Lung (tissue), 12 donors: Measurements from ENCODE around the gene TNFRSF19. TPM values are rescaled to one million over a fixed set of nuclear protein-coding genes. Genes with fewer than 3 reads are reported as not detected.

Experiments
- ATAC-seq: fragments of 200-7000 bp; cut with Tn5 transposase; one replicate; pipeline ENCODE4 v1.9.1; 2020; ENCODE audit warnings: moderate number of reproducible peaks; ENCODE audit not compliant: insufficient read depth, low FRiP score
- DNase-seq, 3 donors: peaks; one replicate each; pipeline ENCODE4 v3.0.0-alpha.2; 2013 to 2017
- H3K27ac ChIP-seq, 2 donors: one replicate each; pipeline ENCODE4 v1.5.1; 2013; ENCODE audit warnings: mild to moderate bottlenecking in 2 of 2, moderate library complexity in 2 of 2, control low read depth in 1 of 2, inconsistent platforms in 1 of 2, low read depth in 1 of 2, low read length in 1 of 2
- H3K27me3 ChIP-seq, 3 donors: one replicate each; pipeline ENCODE4 v1.5.1; 2013; ENCODE audit warnings: low read length in 2 of 3; ENCODE audit not compliant: control insufficient read depth in 3 of 3, insufficient read depth in 3 of 3
- H3K36me3 ChIP-seq, 4 donors: one replicate each; pipeline ENCODE4 v1.5.1; 2013; ENCODE audit warnings: low read length in 4 of 4, mild to moderate bottlenecking in 1 of 4, moderate library complexity in 1 of 4; ENCODE audit not compliant: control insufficient read depth in 4 of 4, insufficient read depth in 4 of 4
- H3K4me1 ChIP-seq, 5 donors: one replicate each; pipeline ENCODE4 v1.5.1; 2013; ENCODE audit warnings: low read length in 5 of 5, mild to moderate bottlenecking in 2 of 5, moderate library complexity in 1 of 5; ENCODE audit not compliant: control insufficient read depth in 5 of 5, insufficient read depth in 5 of 5
- H3K4me3 ChIP-seq: one replicate; pipeline ENCODE4 v1.5.1; 2013; ENCODE audit warnings: mild to moderate bottlenecking, control low read depth, moderate library complexity
- H3K9ac ChIP-seq, 2 donors: one replicate each; pipeline ENCODE4 v1.5.1; 2013; ENCODE audit warnings: low read length in 2 of 2, control low read depth in 1 of 2; ENCODE audit not compliant: insufficient read depth in 1 of 2
- H3K9me3 ChIP-seq, 4 donors: one replicate each; pipeline ENCODE4 v1.5.1; 2013; ENCODE audit warnings: low read length in 3 of 4, mild to moderate bottlenecking in 1 of 4, moderate library complexity in 1 of 4; ENCODE audit not compliant: control insufficient read depth in 4 of 4, insufficient read depth in 3 of 4
- CTCF ChIP-seq: IDR thresholded peaks from 2 replicates; pipeline ENCODE4 v1.5.1; 2012; ENCODE audit warnings: mild to moderate bottlenecking; ENCODE audit errors: control extremely low read depth, extremely low read depth
- WGBS, 2 donors: extraction: QIAGEN DNeasy Blood & Tissue Kit; methylation state at CpG; one replicate each; pipeline ENCODE4 v1.1.7; 2013; 5-methylcytosine and 5-hydroxymethylcytosine counted together
- polyA plus RNA-seq, 2 donors: library from polyadenylated mRNA; stranded (reverse); fragments of 200-250 nt; gene quantifications; one replicate each; pipeline ENCODE4 v1.2.1, GENCODE V29; 2013
- total RNA-seq, 2 donors: library from RNA; depleted of rRNA in 1 of 2; stranded (reverse); fragments of >200 nt in 1 of 2; gene quantifications; one replicate each; pipeline ENCODE4 v1.2.1, GENCODE V29; 2014 to 2021
- donor health status: control.
- donor health status: control.
- donor health status: Bipolar disorder and iron deficiency.
- donor health status: healthy.
- donor health status: DM: yes; HTN: yes; CAD: no.

Gene TNFRSF19
- total and polyA plus RNA-seq, 4 donors: 9.5 to 68.0 (median 34.7) TPM

GRCh38 chr13:23623394-23623793, 53.2 kb downstream of the TNFRSF19 start:
- H3K4me3 ChIP-seq: no peak overlapping the region
- no peak for TF ChIP-seq CTCF
- peaks cover 1 to 20% (median 6%) of the 10 kb centered on the region in 5 donors for H3K4me1 ChIP-seq
- 95 to 98% methylated on average over 3 of the region's 3 CpGs for WGBS, 2 donors
- no peak for ATAC-seq
- H3K9ac ChIP-seq: no peak overlapping the region
- DNase-seq: no peak
- no peaks in the 10 kb centered on the region for H3K27me3 ChIP-seq
- H3K9me3 ChIP-seq: no peaks in the 10 kb centered on the region
- H3K36me3 ChIP-seq: peaks cover 0 to 41% (median 11%) of the 10 kb centered on the region in 4 donors
- H3K27ac ChIP-seq: peak overlapping the region in 1 of 2 donors; percentile 30

- Histone ChIP-seq H3K9me3 (no peaks in the 10 kb centered on the region), H3K27ac (no peak overlapping the region), H3K9ac (no peak overlapping the region), H3K36me3 (peaks cover 0 to 36% (median 0%) of the 10 kb centered on the region in 4 donors), H3K27me3 (no peaks in the 10 kb centered on the region), H3K4me3 (no peak overlapping the region), H3K4me1 (peaks cover 0 to 52% (median 22%) of the 10 kb centered on the region in 5 donors)
- no peak for TF ChIP-seq CTCF
- DNase-seq: peak in 2 of 3 donors; percentile 28 to 36
- no peak for ATAC-seq
- 87 to 89% methylated on average over 8 of the region's 8 CpGs for WGBS, 2 donors
These were observed 56.5 kb downstream of the TNFRSF19 start for GRCh38 chr13:23626700-23627099.

- Histone ChIP-seq H3K9me3 (no peaks in the 10 kb centered on the region), H3K27me3 (no peaks in the 10 kb centered on the region), H3K9ac (no peak overlapping the region), H3K27ac (no peak overlapping the region), H3K4me3 (no peak overlapping the region), H3K36me3 (peaks cover 0 to 36% (median 2%) of the 10 kb centered on the region in 4 donors), H3K4me1 (peaks cover 0 to 59% (median 29%) of the 10 kb centered on the region in 5 donors)
- WGBS, 2 donors: 89 to 90% methylated on average over 8 of the region's 8 CpGs
- TF ChIP-seq CTCF: no peak
- no peak for ATAC-seq
- DNase-seq: no peak
These were observed 57.2 kb downstream of the TNFRSF19 start for GRCh38 chr13:23627410-23627809.

- Histone ChIP-seq H3K27ac (no peak overlapping the region), H3K4me3 (no peak overlapping the region), H3K27me3 (no peaks in the 10 kb centered on the region), H3K9me3 (no peaks in the 10 kb centered on the region), H3K9ac (no peak overlapping the region), H3K4me1 (peaks cover 0 to 61% (median 29%) of the 10 kb centered on the region in 5 donors), H3K36me3 (peaks cover 0 to 30% (median 2%) of the 10 kb centered on the region in 4 donors)
- no peak for TF ChIP-seq CTCF
- WGBS, 2 donors: 78 to 85% methylated on average over 3 of the region's 3 CpGs
- ATAC-seq (no peak), DNase-seq (no peak)
These were observed 58.0 kb downstream of the TNFRSF19 start for GRCh38 chr13:23628250-23628649.
